ENCODE measurements around the gene EML1.

The EML1 gene

DNA sequence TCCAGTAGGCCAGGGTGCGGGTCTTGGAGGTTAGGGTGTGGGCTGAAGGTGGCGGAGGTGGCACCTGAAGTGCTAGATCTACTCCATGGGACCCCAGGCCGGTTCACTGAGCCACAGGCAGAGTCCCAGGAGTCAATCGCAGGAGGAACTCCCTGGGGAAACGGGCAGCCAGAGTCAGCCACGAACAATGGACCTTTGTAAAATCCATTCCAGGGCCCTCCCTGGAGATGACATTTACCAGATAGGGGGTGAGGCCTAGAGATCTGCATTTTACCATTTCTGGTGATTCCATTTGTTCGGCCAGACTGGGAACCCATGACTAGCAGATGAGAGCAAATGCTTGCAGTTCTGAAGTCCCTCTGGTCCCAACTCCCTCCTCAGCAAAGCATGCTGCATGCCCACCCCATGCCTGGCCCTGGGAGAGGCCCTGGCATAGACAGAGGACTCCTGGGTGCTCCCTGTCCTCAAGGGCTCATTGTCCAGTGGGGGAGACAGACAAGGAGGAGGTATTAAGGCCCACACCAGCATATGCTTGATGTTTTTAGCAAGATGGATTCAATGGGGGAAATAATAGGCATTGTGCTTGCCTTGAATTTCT, 115.5 kb downstream of the EML1 start:
- no peak for DNase-seq

DNA sequence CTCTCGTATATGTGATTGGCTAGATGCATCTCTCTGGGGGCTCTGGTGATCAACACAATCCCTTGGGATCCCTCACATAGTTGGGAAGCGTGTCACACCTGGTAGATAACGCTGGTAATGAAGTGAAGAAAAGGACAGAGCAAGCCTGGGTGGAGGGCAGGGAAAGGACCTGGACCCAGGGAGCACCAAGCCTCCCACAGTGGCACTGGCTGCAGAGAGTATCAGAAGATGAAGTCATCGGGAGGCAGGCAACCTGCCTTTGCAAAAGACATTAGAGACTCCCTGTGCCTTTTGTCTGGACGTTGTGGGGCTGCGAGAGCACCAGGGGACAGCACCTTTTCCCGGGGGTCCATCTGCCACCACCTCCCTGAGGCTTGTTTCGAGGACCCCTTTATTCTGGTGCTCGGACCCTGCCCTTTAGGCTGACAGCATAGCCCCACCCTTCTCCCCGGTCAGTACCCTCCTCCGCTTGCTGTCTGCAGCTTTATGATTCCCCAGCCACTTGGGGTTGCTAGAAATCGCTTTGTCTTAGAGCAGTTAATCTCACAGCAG, 116.4 kb downstream of the EML1 start:
- no peak for DNase-seq

DNA sequence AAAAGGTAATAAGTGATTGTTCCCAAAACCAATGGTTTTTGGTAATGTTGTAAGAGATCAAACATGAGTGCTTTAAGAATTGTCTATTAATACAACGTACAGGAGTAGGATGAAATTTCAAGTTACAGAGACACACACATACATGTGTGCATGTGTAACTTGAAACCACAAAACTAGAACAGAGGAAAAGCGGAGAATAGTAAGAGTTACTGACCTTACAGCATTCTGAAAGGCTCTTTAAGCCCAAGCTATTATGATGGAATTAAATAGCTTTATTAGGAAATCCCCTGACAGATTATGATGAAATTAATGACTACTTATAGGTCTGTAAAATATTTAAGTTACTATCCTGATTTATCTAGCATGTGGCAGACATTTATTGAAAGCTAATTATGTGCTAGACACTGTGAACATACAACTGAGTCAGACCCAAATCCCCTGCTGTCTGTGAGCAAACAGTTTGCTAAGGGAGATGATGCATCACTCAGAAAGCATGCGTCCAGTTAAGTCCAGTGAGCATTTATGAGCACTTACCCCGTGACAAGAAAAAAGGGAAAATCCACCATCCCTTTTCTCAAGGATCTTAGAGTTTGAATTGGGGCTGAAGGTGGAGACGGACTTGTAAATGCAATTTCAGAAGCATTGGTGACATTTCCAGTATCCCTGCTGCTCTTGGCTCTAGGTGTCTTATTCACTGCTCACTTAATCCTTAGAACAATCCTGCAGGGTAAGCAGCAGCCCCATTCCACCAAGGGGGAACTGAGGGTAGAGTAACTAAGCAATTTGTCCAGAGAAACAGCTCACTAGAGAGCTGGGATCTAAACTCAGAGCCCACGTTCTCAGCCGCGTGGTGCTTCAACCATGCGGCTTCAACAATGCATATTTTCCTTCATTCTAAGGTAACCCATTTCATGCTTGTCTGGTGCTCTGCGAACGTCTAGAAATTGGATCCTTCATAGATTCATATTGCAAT, 117.4 kb downstream of the EML1 start:
- no peak for DNase-seq

DNA sequence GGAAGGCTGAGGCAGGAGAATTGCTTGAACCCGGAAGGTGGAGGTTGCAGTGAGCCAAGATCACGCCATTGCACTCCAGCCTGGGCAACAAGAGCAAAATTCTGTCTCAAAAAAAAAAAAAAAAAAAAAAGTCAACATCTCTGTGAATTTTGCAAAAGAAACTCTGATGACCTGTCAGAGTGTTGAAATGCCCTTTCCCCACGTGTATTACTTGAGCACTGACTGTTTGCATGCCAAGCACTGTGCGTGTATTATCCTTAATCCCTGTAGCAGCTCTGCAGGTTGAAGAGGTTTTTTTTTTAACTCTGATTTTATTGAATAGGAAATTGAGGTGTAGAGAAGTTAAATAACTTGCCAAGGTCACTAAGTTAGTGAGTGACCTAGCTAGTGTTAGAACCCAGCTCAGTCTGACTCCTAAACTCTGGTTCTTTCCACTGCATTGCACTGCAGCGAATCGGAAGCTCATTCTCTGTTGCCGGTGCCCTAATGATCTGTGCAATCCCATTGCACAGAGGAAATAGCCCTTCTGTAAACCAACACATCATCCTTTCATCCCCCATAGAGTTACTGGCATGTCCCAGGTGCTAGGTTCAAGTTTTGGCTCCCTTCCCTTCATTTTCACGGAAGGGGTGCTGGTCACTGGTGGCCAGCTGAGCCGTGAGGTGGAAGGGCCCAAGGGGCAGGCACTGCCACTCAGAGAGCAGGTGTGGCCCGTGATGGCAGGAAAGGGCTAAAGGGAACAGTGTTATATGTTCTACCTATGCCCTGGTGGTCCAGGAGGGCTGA, 122.3 kb downstream of the EML1 start:
- DNase-seq, result no peak

DNA sequence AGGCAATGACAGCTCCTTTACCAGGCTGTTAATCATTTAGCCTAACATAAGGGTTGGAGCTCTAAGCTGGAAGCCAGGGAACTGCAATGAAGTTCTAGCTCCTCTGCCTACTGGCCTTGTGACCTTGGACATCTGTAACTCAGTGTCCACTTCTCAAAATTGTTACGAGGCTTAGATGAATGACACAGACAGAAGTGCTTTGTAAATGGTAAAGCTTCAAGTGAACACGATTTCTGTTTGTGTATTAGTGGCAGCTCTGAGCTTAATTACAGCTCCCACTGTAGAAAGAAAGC, 122.8 kb downstream of the EML1 start:
- no peak for DNase-seq

DNA sequence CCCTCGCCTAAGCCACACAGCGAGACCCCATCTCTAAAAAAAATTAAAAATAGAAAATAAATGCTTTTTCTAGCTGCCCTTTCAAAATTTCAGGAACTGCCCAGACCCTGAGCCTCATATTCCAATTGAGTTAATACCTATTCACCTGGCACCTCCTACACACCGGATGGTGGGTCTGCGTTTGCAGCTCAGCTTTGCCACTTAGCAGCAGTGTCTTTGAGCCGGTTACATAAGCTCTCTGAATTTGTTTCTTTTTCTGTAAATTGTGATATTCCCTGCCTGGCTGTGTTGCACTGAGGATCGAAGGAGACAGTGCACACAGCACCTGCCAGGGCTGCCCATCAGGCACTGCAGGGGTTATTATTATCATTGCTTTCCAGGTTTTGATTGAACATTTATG, 125.6 kb downstream of the EML1 start:
- no peak for DNase-seq

DNA sequence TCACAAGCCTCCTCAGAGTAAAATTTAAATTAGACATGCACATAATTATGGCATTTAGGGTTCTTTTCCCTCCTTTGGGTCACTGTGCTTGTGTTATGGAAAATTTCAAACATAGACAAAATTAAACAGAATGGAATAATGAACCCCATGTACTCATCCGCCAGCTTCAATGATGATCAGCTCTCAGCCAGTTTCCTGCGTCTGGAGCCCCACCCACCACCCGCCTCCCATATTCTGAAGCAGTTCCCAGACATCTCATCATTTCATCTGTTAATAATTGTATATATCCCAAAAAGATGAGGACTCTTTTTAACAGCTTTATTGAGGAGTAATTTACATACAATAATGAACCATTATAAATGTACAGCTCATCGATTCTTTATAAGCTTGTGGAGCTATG, 128.2 kb downstream of the EML1 start:
- no peak for DNase-seq

DNA sequence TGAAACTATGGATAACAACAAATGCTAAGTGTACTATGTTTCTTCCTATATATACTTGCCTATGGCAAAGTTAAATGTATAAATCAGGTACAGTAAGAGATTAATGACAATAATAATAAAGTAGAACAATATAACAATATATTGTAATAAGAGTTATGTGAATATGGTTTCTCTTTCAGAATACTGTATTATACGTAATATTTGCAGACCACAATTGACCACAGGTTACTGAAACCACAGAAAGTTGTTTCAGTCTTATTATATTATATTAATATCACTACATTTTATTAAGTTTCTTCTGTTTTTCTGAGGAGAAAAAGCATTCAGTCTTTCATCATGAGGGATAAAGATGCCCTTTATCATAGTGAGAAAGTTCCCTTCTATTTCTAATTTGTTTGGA, 131.2 kb downstream of the EML1 start:
- DNase-seq, result no peak

DNA sequence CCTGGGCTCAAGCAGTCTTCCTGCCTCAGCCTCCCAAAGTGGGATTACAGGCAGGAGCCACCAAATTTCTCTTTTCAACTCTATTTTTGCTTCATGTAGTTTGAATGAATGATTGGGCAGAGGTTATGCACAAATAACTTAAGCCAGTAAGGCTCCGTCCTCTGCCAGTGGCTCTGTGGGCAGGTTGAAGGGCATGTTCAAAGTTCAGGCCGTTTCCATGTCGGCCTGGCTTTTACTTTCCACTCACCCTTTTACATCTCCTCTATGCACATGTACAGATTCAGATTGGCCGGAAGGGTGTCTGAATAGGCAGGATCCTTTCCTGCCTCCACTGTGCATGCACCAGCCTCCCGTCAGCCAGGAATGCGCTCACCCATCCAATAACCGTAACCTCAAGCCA, 132.3 kb downstream of the EML1 start:
- DNase-seq, result no peak

DNA sequence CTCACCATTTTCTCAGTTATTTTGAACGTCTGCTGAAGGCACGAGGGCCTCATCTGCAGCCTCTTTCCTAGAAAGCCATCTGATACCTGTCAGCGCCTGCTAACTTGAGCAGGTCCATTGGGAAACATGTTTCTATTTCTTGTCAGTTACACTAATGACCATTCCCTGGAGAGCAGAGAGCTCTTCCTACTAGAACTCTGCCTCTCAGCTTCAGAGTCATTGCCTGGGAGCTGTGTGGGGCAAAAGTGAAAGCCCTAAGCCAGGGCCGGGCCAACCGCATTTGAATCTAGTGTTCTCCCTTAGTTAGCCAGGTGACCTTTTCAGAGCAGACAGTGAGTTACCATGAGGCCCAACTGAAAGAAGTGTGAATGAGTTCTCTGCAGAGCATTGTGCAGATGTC, 135.8 kb downstream of the EML1 start:
- no peak for DNase-seq

DNA sequence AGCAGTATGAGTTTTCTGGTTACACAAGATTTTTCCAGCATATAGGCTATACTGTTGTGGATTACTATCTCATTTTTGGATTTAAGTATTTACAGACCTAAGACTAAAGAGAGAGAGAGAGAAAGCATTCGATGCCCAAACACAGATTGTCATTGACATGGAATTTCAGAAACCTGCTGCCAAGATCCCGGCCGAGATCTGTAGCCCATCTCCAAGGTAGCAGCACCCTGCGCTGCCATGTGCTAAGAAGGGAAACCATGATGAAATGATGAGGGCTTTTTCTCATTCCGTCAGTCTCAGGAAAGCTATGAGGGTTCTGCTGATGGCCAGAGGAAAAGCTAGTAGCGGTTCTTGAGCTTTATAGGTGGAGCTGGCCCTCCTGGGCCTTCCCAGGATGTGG, 136.4 kb downstream of the EML1 start:
- DNase-seq, result no peak

DNA sequence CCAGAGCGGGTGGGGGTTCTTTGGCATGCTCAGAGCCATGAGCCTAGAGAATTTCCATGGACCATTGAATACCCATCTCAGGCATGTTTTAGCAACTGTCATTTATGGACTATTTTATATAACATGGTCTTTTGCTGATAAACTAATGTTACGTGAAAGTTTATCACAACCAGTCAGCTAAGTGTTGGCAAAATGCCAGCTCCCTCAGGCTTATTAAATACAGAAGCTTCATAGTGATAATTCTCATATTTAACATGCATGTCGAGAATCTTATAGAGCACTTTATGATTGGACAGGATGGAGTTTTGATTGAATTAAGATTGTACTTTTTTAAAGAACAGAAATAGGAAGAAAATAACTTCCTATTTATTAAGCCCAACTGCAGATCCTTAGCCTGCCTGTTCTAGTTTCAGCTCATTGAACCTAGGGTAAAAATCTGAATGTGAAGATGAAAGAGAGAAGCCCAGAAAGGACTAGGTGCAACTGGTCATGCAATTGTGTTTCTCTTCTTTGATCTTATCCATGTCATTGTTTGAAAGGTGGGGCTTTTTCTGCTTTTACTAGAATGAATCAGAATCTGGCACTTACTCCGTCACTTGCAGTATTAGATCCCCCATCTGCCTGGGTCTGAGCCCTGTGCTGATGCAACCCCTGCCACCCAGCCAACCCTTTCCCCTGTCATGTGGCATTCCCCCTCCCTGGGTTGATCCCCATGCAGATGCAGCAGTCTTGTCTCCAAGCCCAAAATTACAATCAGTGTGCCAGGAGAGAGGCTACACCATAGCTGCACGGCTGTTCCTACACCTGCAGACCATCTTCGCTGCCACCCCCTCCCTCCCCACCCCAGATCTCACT, 137.4 kb downstream of the EML1 start:
- no peak for DNase-seq

DNA sequence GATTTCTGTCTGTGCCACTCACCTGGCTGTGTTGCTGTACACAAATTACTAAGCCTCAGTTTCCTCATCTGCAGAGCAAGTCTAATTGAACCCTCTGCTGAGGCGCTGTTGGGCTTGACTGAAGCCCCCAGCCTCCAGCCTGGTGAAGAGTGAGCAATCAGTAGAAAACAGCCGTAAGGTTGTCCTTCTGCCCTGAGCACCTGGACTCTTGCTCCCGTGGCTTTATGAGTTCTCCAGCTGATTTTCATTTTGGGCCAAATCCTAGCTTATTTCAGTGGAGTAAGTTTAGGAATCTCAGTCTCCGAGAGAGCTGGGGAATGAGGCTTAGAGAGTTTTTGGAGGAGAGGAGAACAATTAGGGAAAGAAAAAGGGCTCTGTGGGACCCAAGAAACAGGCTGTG, 138.1 kb downstream of the EML1 start:
- no peak for DNase-seq

DNA sequence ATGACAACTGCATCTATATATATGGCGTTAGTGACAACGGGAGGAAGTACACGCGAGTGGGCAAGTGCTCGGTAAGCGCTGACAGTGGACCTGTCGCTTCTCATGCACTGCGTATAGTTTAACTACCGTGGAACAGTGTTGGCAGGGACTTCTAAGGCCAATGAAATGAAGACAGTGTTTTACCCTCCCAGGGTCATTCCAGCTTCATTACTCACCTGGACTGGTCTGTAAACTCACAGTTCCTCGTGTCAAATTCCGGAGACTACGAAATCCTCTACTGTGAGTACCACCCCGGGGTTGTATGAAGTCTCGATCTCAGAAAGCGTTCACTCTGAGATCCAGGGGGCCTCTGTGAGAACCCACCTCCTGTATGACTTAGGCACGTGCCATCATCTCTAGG, 142.8 kb downstream of the EML1 start:
- DNase-seq, result no peak

DNA sequence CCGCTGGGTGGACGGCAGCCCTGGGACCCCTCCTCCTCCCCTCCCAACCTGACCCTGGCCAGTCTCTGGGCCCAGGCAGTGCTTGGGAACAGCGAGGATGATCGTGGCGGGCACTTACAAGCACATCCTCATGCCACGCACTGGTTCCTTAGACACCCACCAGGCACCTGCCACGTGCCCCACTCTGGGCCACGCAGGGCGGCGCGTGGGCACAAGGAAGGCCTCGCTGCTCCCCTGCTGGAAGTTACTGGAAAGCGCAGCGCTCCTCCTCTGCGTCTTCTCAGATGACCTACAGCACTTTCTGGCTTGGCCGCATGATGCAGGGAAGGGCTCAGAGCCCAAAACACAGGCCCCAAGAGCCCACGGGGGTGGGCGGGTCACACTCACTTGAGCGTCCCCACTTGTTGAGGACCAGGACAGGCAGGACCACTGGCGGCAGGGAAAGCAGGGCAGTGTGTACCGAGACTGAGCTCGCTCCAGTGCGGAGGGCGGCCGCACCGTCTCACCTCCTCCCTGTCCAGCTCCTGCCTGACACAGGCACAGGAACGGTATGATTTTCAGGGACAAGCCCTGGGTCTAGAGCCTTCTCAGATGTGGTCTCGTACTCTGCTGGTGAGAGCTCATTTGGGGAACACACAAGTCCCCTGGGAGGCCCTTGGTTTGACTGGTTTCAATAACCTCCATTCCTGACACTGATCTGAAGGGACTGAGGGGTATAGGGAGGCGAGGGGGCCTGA, 143.7 kb downstream of the EML1 start:
- no peak for DNase-seq

DNA sequence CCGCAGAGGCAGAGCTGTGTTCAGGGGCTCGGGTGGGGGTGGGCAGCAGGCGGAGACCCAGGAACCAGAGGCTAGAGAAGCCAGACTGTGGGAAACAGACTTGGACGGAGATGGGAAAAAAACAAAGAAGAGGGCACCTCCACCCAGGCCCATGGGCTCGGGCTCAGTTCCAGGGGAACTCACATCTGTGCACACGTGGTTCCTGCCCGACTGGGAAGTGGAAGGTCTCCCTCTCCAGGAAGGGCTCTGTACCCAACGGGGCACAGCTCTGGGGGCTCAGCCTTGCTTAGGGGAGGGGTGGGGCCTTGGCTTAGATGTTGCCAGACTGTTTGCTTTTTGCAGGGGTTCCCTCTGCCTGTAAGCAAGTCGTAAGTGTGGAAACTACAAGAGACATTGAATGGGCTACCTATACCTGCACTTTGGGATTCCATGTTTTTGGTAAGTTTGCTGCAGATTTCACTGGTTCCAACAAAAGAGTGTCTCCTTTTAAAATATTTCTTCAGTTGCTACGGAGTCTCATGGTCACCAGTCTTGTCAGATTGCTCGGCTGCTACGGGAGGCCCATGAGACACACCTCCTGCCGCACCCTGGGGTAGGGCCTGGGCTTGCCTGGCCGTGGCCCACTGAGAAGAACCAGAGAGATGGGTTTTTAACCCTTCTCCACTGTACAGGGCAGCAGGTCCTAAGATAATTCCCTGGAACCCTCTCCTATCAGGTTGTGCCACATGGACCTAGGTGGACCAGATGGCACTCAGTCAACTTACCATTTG, 144.4 kb downstream of the EML1 start:
- no peak for DNase-seq

DNA sequence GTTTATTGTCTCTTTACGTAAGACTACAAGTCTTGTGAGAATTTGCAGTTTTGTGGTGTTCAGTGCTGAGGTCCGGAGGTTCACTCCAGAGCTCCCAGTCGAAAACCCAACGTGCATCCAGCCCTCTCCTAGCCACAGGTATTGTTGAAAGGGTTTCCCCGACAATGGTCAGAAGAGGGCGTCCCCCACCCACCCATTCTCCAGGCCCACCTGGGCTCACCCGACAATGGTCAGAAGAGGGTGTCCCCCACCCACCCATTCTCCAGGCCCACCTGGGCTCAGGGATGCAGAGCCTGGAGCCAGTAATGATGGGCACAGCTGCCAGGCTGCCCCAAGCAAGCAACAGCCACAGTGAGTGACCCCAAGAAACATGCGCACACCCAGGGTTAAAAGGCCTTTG, 145.2 kb downstream of the EML1 start:
- no peak for DNase-seq

DNA sequence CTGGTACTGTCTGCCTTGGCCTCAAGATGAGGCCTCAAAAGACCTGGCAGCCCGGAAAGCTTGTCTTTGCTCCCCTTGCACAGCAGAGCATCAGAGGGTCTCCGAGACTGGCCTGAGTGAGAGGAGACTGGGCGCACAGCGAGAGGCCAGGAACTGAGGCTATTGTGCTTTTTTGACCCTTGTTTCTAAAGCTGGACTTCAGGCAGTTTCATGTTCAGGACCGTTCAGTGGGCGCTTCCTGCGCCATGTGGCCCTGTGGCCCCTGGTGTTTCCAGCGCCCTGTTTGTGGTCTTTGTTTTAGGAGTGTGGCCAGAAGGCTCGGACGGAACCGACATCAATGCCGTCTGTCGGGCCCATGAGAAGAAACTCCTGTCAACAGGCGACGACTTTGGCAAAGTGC, 145.7 kb downstream of the EML1 start:
- no peak for DNase-seq

DNA sequence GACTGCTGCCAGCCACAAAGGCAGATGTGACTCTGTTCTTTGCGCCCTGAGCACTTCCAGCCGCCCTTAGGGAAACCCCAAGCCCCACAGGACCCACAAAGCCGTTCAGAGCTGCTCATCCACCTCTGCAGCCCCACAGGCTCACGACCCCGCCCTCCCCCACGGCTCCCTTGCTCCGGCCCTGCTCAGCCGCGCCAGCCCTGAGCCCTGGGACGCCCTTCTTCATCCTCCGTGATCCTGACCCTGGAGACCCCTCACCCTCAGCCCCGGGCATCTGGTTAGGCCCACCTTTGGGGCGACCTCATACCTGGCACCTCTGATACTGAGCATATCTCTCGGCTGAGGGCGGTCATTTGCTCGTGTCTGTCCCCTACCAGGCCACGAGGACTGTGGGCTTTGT, 146.2 kb downstream of the EML1 start:
- DNase-seq, result no peak

DNA sequence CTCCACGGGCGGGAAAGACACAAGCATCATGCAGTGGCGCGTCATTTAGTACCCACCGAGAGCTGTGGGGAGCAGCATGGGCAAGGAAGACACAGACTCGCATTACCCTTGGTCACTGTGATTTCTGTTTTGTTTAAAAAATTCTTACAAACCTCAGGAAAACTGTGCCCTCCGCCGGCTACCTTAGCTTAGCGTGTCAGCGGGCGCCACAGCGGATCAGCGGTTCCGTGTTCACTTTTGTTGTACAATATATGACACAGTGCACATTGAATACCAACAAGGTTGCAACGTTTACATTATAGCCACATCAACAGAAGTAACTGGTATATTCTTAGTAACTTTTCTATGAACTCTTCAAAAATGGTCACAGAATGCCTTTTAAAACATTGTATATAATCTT, 146.9 kb downstream of the EML1 start:
- no peak for DNase-seq

DNA sequence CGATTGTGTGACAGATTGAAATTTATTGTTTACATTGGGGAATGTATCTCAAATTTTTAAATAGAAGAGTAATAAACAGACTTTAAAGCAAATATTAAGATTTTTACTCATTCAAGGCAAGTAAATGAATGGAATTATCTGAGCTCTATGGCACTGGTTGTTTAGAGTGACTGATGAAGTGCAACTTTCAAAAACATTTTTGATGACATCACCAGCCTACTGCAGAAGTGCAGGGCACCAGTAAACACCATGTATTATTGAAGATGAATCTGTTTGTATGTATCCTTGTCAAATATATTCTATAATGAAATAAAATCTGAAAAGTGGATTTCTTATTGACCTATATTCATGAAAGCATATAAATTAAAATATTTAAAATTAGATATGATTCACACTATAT, 148.0 kb downstream of the EML1 start:
- no peak for DNase-seq

Data from stimulated activated CD4-positive, alpha-beta T cell treated with anti-CD3 and anti-CD28 coated beads, Interleukin-2, amount 100 ng/mL, for 24 hours (primary cell).